AG10803 (cell line): ENCODE results near the gene CPNE2.
"Not testable (repeated sequence)": the region's sequence is repeated elsewhere in the genome, so short reads cannot be mapped to it uniquely, and the experiment has no call there.

Experiments
- DNase-seq: peaks from one replicate; pipeline ENCODE4 v3.0.0; 2010; ENCODE audit warnings: low read depth
- H3K4me3 ChIP-seq: 2 replicates; pipeline ENCODE4 v1.5.1; 2011; ENCODE audit warnings: mild to moderate bottlenecking, low read length, control low read depth
- CTCF ChIP-seq: conservative IDR thresholded peaks from 2 replicates; pipeline ENCODE4 v1.5.1; 2011; ENCODE audit warnings: mild to moderate bottlenecking, low read length, control low read depth, inconsistent platforms

The CPNE2 gene

GRCh38 chr16:57061084-57061905 is 31.1 kb upstream of the CPNE2 start:
- TF ChIP-seq CTCF = no peak
- H3K4me3 ChIP-seq = no peak overlapping the region
- peak; percentile 81 for DNase-seq

GRCh38 chr16:57062329-57062728 is 30.1 kb upstream of the CPNE2 start:
- no peak overlapping the region for H3K4me3 ChIP-seq
- DNase-seq = no peak
- TF ChIP-seq CTCF = no peak

GRCh38 chr16:57063189-57063588 is 29.2 kb upstream of the CPNE2 start:
- not testable (repeated sequence) for H3K4me3 ChIP-seq, DNase-seq

- no peak overlapping the region for H3K4me3 ChIP-seq
- TF ChIP-seq CTCF = no peak
- no peak for DNase-seq
Measured at GRCh38 chr16:57064995-57065394, 27.4 kb upstream of the CPNE2 start.

GRCh38 chr16:57066625-57067024 is 25.8 kb upstream of the CPNE2 start:
- no peak for TF ChIP-seq CTCF
- no peak for DNase-seq
- H3K4me3 ChIP-seq = no peak overlapping the region

GRCh38 chr16:57067347-57067746 is 25.0 kb upstream of the CPNE2 start:
- DNase-seq = no peak
- TF ChIP-seq CTCF = no peak
- H3K4me3 ChIP-seq = no peak overlapping the region

GRCh38 chr16:57069053-57069452 is 23.3 kb upstream of the CPNE2 start:
- no peak for TF ChIP-seq CTCF
- no peak for DNase-seq
- H3K4me3 ChIP-seq = no peak overlapping the region
